AG04449 (cell line): ENCODE measurements around the gene IL1RAPL1.

ENCODE experiments used
- CTCF ChIA-PET: fragments of 350-600 bp; formaldehyde crosslinking; extraction: SDS; loops from one replicate; lab custom pipeline; 2021; ENCODE audit warnings: antibody characterized with exemption; lab: Yijun Ruan, JAX
- POLR2A ChIA-PET: fragments of 400-600, 350-600 bp; formaldehyde crosslinking; extraction: SDS; loops from one replicate; lab custom pipeline; 2020; ENCODE audit warnings: antibody characterized with exemption, inconsistent platforms; lab: Yijun Ruan, JAX
- DNase-seq: peaks from one replicate; pipeline ENCODE4 v3.0.0-alpha.2; 2010; ENCODE audit warnings: low read depth, low spot score
- H3K4me3 ChIP-seq: 2 replicates; pipeline ENCODE4 v1.5.1; 2011; ENCODE audit warnings: low read depth, mild to moderate bottlenecking, control low read depth, low read length
- CTCF ChIP-seq: IDR thresholded peaks from one replicate; pipeline ENCODE4 v1.5.1; 2011; ENCODE audit warnings: mild to moderate bottlenecking, moderate library complexity, low read length, control low read depth, inconsistent platforms; ENCODE audit not compliant: insufficient read depth; ENCODE audit errors: missing control alignments

IL1RAPL1 gene

GRCh38 chrX:28590396-28590795 is 3.1 kb downstream of the IL1RAPL1 start:
- DNase-seq, result no peak
- CTCF ChIA-PET, result no interaction called here
- POLR2A ChIA-PET, result no interaction called here
- no peak for TF ChIP-seq CTCF
- no peak overlapping the region for H3K4me3 ChIP-seq

- no peak overlapping the region for H3K4me3 ChIP-seq
- DNase-seq, result no peak
- ChIA-PET CTCF (no interaction called here), POLR2A (no interaction called here)
- no peak for TF ChIP-seq CTCF
Observed at GRCh38 chrX:28591542-28591941, 4.3 kb downstream of the IL1RAPL1 start.

GRCh38 chrX:28595346-28595745 is 8.1 kb downstream of the IL1RAPL1 start:
- no peak overlapping the region for H3K4me3 ChIP-seq
- ChIA-PET CTCF (no interaction called here), POLR2A (no interaction called here)
- no peak for TF ChIP-seq CTCF
- no peak for DNase-seq

- ChIA-PET CTCF (no interaction called here), POLR2A (no interaction called here)
- DNase-seq, result no peak
- no peak for TF ChIP-seq CTCF
- H3K4me3 ChIP-seq, result no peak overlapping the region
Observed at GRCh38 chrX:28599957-28600356, 12.7 kb downstream of the IL1RAPL1 start.

GRCh38 chrX:28609003-28609402 is 21.8 kb downstream of the IL1RAPL1 start:
- H3K4me3 ChIP-seq, result no peak overlapping the region
- ChIA-PET CTCF (no interaction called here), POLR2A (no interaction called here)
- TF ChIP-seq CTCF, result no peak
- DNase-seq, result no peak

GRCh38 chrX:28609917-28610613 is 22.8 kb downstream of the IL1RAPL1 start:
- ChIA-PET POLR2A (no interaction called here), CTCF (no interaction called here)
- no peak for DNase-seq
- TF ChIP-seq CTCF, result no peak
- H3K4me3 ChIP-seq, result no peak overlapping the region
